Natural killer cell (primary cell): ENCODE results near the gene EBNA1BP2. TPM values are rescaled to one million over a fixed set of nuclear protein-coding genes. Genes with fewer than 3 reads are reported as not detected.

Source experiments
- ATAC-seq, 3 donors: fragments of 150-1000 bp in 2 of 3; fragments of 200-7000 bp in 1 of 3; cut with Tn5 transposase; 1 replicate in 1 of 3; 2 replicates in 2 of 3; pipeline ENCODE4 v1.10.0; 2021; ENCODE audit warnings: mild to moderate bottlenecking in 2 of 3, moderate library complexity in 2 of 3
- DNase-seq, 2 donors: peaks; one replicate each; pipeline versions ENCODE4 v3.0.0 to v3.0.0-alpha.2; 2013 to 2021; ENCODE audit warnings: mixed read lengths in 1 of 2
- H3K27ac ChIP-seq: one replicate; pipeline ENCODE4 v1.5.1; 2013; ENCODE audit warnings: mild to moderate bottlenecking, low read length
- H3K27me3 ChIP-seq: one replicate; pipeline ENCODE4 v1.6.1; 2013; ENCODE audit warnings: low read length; ENCODE audit not compliant: control insufficient read depth, insufficient read depth
- H3K36me3 ChIP-seq: one replicate; pipeline ENCODE4 v1.6.1; 2013; ENCODE audit warnings: low read length; ENCODE audit not compliant: control insufficient read depth, insufficient read depth
- H3K4me1 ChIP-seq: one replicate; pipeline ENCODE4 v1.6.1; 2013; ENCODE audit warnings: low read length; ENCODE audit not compliant: control insufficient read depth, insufficient read depth
- H3K4me3 ChIP-seq: one replicate; pipeline ENCODE4 v1.5.1; 2013; ENCODE audit warnings: low read length
- H3K9me3 ChIP-seq: one replicate; pipeline ENCODE4 v1.6.1; 2013; ENCODE audit warnings: low read length; ENCODE audit not compliant: control insufficient read depth, insufficient read depth
- H3K27ac Mint-ChIP-seq, 2 donors: one replicate each; pipeline ENCODE4 v1.8.0; 2022; ENCODE audit warnings: mild to moderate bottlenecking in 2 of 2, mixed read lengths in 2 of 2, moderate library complexity in 1 of 2
- H3K27me3 Mint-ChIP-seq, 2 donors: one replicate each; pipeline ENCODE4 v1.8.0; 2022; ENCODE audit warnings: low read depth in 2 of 2, mixed read lengths in 2 of 2
- H3K36me3 Mint-ChIP-seq: one replicate; pipeline ENCODE4 v1.8.0; 2022; ENCODE audit warnings: mixed read lengths
- H3K4me1 Mint-ChIP-seq, 2 donors: one replicate each; pipeline ENCODE4 v1.8.0; 2022; ENCODE audit warnings: mixed read lengths in 2 of 2
- H3K4me3 Mint-ChIP-seq: one replicate; pipeline ENCODE4 v1.8.0; 2022; ENCODE audit warnings: mild to moderate bottlenecking, moderate library complexity, mixed read lengths
- H3K9me3 Mint-ChIP-seq, 2 donors: one replicate each; pipeline ENCODE4 v1.8.0; 2022; ENCODE audit warnings: mixed read lengths in 2 of 2
- WGBS: methylation state at CpG from one replicate; pipeline ENCODE4 v1.1.7; 2013; ENCODE audit warnings: missing lambda C conversion rate; ENCODE audit not compliant: insufficient coverage; 5-methylcytosine and 5-hydroxymethylcytosine counted together
- intact Hi-C: fragments of 100-400 bp; cut with micrococcal nuclease; formaldehyde crosslinking; loops from one replicate; pipeline ENCODE4 v1.14.2; 2022
- total RNA-seq, 4 donors: library from RNA; stranded (reverse); fragments of 120-200 nt in 1 of 4; gene quantifications; one replicate each; pipeline versions ENCODE4 v1.2.3 to v1.2.4, GENCODE V29; 2013 to 2022
- TF ChIP-seq, protein P1 (sequence below): fragments of 200-600 bp; IDR thresholded peaks from one replicate; pipeline ENCODE4 v1.8.0; 2022; ENCODE audit warnings: antibody characterized with exemption

Gene EBNA1BP2
- total RNA-seq, 3 donors from 2014 or later (not counting 1 experiment from before 2014, with no cell fraction given) = 21.2 to 28.5 (median 23.6) TPM

DNA sequence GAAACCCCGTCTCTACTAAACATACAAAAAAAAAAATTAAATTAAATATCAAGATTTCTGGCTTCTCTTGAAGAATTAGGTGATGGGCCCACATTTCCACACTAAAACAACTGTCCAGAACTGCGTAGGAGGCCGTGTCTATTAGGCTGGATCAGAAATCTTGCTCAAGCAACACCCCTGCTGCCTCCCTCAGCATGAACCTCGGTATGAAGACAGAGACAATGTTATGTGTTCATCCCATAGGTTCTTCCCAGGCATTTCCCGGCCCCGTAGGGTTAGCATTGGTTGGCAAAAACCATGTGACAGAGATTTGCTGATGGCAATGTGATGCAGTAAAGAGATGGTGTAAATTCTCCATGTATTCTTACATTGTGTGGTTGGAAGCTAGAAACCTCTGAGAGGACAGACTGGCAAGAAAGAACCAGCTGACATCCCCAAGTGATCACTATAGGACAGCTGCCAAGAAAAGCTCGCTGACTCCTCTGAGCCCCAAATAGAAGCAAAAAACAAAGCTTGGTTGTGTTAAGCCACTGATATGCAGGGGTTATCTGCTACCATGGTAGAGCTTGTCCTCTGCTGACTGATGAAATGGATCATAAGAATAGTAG is 34.5 kb downstream of the EBNA1BP2 start:
- no peak for DNase-seq
- Histone ChIP-seq H3K9me3 (no peaks in the 10 kb centered on the region), H3K4me3 (no peak overlapping the region), H3K4me1 (no peaks in the 10 kb centered on the region), H3K27me3 (peaks cover 3% of the 10 kb centered on the region), H3K27ac (no peak overlapping the region), H3K36me3 (no peaks in the 10 kb centered on the region)
- no peak for ATAC-seq
- no peaks in the 10 kb centered on the region for H3K4me1 Mint-ChIP-seq
- H3K27ac Mint-ChIP-seq = no peak overlapping the region
- H3K4me3 Mint-ChIP-seq = no peak overlapping the region
- H3K27me3 Mint-ChIP-seq = peaks cover 21 to 47% of the 10 kb centered on the region in 2 donors
- no peaks in the 10 kb centered on the region for H3K36me3 Mint-ChIP-seq
- 82% methylated on average over 7 of the region's 7 CpGs for WGBS
- TF ChIP-seq, protein P1, sequence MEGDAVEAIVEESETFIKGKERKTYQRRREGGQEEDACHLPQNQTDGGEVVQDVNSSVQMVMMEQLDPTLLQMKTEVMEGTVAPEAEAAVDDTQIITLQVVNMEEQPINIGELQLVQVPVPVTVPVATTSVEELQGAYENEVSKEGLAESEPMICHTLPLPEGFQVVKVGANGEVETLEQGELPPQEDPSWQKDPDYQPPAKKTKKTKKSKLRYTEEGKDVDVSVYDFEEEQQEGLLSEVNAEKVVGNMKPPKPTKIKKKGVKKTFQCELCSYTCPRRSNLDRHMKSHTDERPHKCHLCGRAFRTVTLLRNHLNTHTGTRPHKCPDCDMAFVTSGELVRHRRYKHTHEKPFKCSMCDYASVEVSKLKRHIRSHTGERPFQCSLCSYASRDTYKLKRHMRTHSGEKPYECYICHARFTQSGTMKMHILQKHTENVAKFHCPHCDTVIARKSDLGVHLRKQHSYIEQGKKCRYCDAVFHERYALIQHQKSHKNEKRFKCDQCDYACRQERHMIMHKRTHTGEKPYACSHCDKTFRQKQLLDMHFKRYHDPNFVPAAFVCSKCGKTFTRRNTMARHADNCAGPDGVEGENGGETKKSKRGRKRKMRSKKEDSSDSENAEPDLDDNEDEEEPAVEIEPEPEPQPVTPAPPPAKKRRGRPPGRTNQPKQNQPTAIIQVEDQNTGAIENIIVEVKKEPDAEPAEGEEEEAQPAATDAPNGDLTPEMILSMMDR = no peak
- no peaks in the 10 kb centered on the region for H3K9me3 Mint-ChIP-seq
- intact Hi-C loops = no loop called here

DNA sequence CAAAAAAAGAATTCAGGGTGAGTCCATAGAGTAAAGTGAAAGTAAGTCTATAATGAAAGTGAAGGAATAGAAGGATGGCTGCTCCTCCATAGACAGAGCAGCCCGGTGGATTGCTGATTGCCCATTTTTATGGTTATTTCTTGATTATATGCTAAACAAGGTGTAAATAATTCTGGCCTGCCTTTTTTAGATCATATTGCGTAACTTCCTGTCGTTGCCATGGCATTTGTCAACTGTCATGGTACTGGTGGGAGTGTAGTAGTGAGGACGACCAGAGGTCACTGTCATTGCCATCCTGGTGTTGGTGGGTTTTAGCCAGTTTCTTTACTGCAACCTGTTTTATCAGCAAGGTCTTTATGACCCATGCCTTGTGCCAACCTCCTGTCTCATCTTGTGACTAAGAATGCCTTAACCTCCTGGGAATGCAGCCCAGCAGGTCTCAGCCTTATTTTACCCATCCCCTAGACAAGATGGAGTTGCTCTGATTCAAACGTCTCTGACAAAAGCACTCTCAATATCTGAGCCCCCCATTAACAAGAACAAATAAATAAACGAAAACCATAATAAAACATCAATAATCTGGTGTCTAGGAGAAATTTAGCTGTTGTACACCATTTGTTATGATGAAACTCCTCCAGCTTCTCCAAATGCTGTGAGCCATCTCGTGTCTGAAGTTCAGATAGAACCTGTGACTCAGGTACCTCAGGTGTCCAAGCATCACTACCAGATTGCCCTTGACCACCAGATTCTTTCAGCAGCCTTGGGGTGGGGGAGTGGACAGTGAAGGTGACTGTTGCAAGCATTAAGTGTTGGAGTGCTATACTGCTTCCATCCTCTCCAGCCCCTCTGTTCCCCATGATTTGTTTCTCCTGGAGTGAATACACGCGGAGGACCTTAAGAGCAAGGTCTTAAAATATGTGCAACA is 36.0 kb downstream of the EBNA1BP2 start:
- no peaks in the 10 kb centered on the region for H3K4me1 ChIP-seq
- Mint-ChIP-seq H3K4me3 (no peak overlapping the region), H3K27me3 (peaks cover 17 to 51% of the 10 kb centered on the region in 2 donors), H3K9me3 (no peaks in the 10 kb centered on the region), H3K27ac (no peak overlapping the region), H3K4me1 (no peaks in the 10 kb centered on the region), H3K36me3 (no peaks in the 10 kb centered on the region)
- H3K27me3 ChIP-seq = peaks cover 3% of the 10 kb centered on the region
- H3K27ac ChIP-seq = no peak overlapping the region
- 82% methylated on average over 9 of the region's 9 CpGs for WGBS
- DNase-seq = no peak
- intact Hi-C loops = no loop called here
- no peaks in the 10 kb centered on the region for H3K9me3 ChIP-seq
- H3K4me3 ChIP-seq = no peak overlapping the region
- TF ChIP-seq, protein P1 = no peak
- ATAC-seq = no peak
- no peaks in the 10 kb centered on the region for H3K36me3 ChIP-seq

DNA sequence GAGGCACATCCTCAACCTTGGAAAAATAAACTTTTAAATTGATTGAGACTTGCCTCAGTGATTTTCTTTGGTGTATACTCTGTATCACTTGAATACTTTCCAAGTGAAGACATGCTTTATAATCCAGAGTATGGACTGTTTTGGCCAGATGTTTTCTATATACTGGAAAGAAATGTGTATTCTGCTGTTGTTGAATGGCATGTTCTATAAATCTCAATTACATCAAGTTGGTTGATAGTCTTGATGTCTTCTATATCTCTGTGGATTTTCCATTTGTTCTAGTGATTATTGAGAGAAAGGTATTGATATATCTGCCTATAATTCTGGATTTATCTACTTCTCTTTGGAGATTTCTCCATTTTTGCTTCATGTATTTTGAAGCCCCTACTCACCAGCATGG is 37.5 kb downstream of the EBNA1BP2 start:
- H3K9me3 Mint-ChIP-seq = no peaks in the 10 kb centered on the region
- no peaks in the 10 kb centered on the region for H3K27me3 ChIP-seq
- intact Hi-C loops = no loop called here
- H3K4me3 Mint-ChIP-seq = no peak overlapping the region
- H3K36me3 Mint-ChIP-seq = no peaks in the 10 kb centered on the region
- no peaks in the 10 kb centered on the region for H3K4me1 ChIP-seq
- no peak for DNase-seq
- H3K4me3 ChIP-seq = no peak overlapping the region
- no peaks in the 10 kb centered on the region for H3K9me3 ChIP-seq
- H3K27ac Mint-ChIP-seq = no peak overlapping the region
- no peak overlapping the region for H3K27ac ChIP-seq
- H3K4me1 Mint-ChIP-seq = no peaks in the 10 kb centered on the region
- H3K36me3 ChIP-seq = no peaks in the 10 kb centered on the region
- H3K27me3 Mint-ChIP-seq = peaks cover 20 to 46% of the 10 kb centered on the region in 2 donors
- TF ChIP-seq, protein P1 = no peak
- no peak for ATAC-seq
